WI38 (cell line): ENCODE data around the gene SLC32A1.

Experiments used
- H3K4me3 ChIP-seq: 2 replicates; pipeline ENCODE4 v1.5.1; 2011; ENCODE audit warnings: low read depth, mild to moderate bottlenecking, control low read depth, low read length
- TF ChIP-seq, protein P1 (sequence below): IDR thresholded peaks from 2 replicates; pipeline ENCODE4 v1.5.1; 2012; ENCODE audit warnings: low read depth, mild to moderate bottlenecking, control low read depth, low read length

SLC32A1 gene

DNA sequence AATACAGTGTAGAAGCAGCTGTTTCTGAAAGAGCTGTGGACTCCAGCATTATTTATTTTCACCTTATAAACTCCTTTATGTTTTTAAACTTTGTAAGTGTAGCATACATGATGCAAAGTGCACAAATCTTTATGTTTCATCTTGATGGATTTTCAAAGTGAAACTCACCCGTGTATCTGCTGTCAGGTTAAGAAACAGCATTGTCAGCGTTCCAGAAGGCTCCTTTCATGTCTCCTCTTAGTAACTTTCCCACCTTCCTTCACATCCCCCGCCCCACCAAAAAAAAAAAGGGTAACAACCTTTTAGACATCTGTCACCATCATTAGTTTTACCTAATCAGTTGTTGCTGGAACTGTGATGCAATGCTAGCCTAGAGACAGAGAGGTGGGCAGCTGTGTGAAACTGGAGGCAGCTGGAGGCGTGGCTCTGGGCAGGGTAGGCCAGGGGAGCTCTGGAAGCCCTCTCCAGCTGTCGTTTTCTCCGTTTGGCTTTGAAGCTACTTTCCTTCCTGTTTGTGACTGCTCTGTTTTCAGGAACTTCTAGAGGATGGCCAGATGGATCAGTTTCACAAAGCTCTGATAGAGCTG is 31.1 kb downstream of the SLC32A1 start:
- TF ChIP-seq, protein P1, sequence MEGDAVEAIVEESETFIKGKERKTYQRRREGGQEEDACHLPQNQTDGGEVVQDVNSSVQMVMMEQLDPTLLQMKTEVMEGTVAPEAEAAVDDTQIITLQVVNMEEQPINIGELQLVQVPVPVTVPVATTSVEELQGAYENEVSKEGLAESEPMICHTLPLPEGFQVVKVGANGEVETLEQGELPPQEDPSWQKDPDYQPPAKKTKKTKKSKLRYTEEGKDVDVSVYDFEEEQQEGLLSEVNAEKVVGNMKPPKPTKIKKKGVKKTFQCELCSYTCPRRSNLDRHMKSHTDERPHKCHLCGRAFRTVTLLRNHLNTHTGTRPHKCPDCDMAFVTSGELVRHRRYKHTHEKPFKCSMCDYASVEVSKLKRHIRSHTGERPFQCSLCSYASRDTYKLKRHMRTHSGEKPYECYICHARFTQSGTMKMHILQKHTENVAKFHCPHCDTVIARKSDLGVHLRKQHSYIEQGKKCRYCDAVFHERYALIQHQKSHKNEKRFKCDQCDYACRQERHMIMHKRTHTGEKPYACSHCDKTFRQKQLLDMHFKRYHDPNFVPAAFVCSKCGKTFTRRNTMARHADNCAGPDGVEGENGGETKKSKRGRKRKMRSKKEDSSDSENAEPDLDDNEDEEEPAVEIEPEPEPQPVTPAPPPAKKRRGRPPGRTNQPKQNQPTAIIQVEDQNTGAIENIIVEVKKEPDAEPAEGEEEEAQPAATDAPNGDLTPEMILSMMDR = no peak
- no peak overlapping the region for H3K4me3 ChIP-seq

DNA sequence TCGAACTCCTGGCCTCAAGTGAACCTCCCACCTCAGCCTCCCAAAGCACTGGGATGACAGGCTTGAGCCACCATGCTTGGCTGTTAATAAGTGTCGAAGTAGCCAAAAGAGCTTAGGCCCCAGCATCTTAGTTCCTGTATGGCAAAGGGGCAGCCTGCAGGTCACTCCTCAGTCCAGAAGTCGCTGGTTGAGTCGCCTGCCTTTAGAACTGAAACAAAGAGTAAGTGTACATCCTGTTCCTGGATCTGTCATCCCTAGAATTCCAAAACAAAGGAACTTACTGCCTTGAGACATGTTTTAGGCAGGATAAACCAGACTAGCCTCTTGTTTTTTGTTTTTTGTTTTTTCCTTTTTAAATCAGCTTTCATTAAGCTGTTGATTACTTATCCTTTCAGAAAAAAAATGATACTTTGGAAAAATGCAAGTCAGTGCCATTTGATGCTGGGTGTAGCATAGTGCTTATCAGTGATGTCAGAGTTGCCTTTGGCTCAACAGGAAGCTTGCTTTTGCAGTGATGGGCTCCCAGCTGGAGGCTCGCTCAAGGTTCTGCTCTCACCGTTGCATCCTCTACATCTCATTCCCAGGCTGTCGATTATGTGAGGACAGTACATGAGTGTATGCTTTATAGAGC is 33.0 kb downstream of the SLC32A1 start:
- TF ChIP-seq, protein P1 = no peak
- no peak overlapping the region for H3K4me3 ChIP-seq

DNA sequence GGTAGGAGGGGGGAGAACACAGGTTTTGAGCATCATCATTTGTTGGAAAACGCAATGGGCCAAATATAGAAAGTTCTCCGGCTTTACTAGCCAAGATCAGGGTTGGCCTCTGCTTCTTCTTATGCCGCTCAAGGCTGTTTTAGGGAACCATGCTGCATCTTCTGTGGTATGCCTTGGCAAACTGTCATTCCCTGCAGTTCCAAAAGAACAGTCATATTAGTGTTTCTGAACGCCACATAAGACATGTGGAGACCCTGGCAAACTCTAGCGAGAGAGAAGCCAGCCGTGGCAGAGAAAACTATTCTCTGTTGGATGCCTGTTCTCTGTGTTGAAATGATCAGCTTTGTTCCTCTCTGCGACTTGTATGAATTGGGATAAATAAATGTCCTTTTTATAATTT is 34.8 kb downstream of the SLC32A1 start:
- no peak overlapping the region for H3K4me3 ChIP-seq
- TF ChIP-seq, protein P1 = no peak

DNA sequence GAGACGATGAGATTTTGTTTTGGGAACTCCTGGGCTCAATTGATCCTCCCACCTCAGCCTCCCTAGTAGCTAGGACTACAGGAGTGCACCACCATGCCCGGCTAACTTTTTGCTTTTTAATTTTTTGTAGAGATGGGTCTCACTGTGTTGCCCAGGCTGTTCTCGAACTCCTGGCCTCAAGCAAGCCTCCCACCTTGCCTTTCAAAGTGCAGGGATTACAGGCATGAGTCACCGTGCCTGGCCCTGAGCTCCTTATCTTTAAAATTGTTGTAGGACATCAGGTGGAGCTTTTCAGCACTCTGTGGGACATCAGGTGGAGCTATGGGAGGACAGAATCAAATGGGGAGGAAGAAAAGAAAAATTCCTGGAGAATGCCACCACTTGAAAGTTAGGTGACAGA is 36.7 kb downstream of the SLC32A1 start:
- TF ChIP-seq, protein P1 = no peak

DNA sequence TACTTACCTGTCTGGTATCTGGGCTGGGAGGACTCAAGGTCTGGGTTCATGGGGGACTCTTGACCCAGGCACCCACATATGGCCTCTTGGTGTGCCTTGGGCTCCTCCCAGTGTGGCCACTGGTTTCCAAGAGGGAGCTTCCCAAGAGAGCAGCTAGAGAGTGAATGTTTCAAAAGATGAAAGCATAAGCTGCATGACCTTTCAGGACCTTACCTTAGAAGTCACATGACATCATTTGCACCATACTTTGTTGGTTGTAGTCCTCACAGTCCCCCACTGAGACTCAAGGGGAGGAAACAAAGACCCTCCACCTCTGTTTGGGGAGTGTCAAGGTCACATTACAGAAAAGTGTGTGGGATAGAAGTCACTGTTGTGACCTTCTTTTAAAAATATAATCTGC is 37.9 kb downstream of the SLC32A1 start:
- TF ChIP-seq, protein P1 = no peak
- H3K4me3 ChIP-seq = no peak overlapping the region

More for the DNA sequence above, 36.7 kb downstream of the SLC32A1 start:
- H3K4me3 ChIP-seq = no peak overlapping the region

DNA sequence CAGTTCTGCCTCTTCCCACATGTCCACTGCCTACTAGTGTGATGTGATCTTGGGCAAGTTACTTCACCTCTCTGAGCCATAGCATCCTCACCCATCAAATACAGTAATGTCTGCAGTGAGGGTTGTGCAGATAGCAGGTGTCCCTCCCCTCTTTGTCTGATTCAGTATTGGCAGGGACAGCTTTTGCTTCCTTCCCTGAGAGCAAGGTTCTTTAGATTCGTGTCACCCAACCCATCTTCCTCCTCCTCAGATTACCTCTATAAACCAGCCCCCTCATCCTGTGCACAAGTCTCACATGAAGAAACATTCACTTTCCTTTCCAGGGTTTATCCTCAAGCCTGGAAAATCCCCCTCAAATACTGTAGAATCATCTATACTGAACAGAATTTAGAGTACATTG is 39.3 kb downstream of the SLC32A1 start:
- TF ChIP-seq, protein P1 = no peak
- no peak overlapping the region for H3K4me3 ChIP-seq

DNA sequence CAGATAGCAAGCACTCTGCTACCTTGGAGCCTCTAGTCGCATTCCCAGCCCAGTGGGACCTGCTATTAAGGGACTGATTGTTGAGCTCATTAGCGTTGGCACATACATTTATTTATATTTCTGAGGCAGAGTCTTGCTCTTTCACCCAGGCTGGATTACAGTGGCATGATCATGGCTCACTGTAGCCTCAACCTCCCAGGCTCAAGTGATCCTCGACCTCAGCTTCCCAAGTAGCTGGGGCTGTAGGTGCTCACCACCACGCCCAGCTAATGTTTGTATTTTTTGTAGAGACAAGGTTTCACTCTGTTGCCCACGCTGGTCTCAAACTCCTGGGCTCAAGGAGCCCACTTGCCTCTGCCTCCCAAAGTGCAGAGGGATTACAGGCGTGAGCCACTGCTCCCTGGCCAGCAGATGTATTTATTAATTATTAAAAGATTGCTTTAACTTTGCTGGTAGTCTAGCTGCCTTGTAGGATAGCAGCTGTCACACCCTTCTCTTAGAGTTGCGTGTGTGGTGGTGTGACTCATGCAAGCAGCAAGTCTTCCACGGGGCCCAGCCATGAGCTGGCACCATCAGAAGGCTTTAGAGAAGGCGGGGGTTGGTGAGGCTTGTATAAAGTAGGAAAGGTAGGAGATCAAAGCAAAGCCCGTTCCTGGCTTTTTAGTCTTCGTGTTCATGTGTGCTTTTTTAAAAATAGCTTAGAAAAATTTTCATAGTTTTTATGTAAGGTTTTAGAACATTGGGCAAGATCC is 40.5 kb downstream of the SLC32A1 start:
- no peak overlapping the region for H3K4me3 ChIP-seq
- TF ChIP-seq, protein P1 = no peak
